SK-N-SH treated with all-trans-retinoic acid at 6 μM for 48 hours (cell line): Measurements from ENCODE around the gene ARHGAP4.

Experiments
- ARNTL ChIP-seq: fragments of 450-650 bp; formaldehyde crosslinking; IDR thresholded peaks from 2 replicates; pipeline ENCODE4 v1.5.0; 2020; ENCODE audit warnings: low read depth, mild to moderate bottlenecking, moderate library complexity, borderline replicate concordance
- GLIS3 ChIP-seq: fragments of 250-450 bp; sonication (Bioruptor Pico); IDR thresholded peaks from 2 replicates; pipeline ENCODE4 v1.5.0; 2020; ENCODE audit warnings: mild to moderate bottlenecking, moderate library complexity
- ISL1 ChIP-seq: fragments of 250-450 bp; sonication (Bioruptor Pico); IDR thresholded peaks from 2 replicates; pipeline ENCODE4 v2.1.2; 2022; ENCODE audit warnings: mild to moderate bottlenecking, moderate library complexity
- PPARA ChIP-seq: fragments of 250-450 bp; sonication (Bioruptor Pico); IDR thresholded peaks from 2 replicates; pipeline ENCODE4 v1.5.0; 2020; ENCODE audit warnings: mild to moderate bottlenecking, borderline replicate concordance
- RARB ChIP-seq: fragments of 250-450 bp; sonication (Bioruptor Pico); IDR thresholded peaks from 2 replicates; pipeline ENCODE4 v1.8.0; 2021; ENCODE audit warnings: mild to moderate bottlenecking, moderate library complexity
- TCF4 ChIP-seq: fragments of 250-450 bp; sonication (Bioruptor Pico); IDR thresholded peaks from 2 replicates; pipeline ENCODE4 v1.8.0; 2021; ENCODE audit warnings: mild to moderate bottlenecking, moderate library complexity, borderline replicate concordance
- TOX ChIP-seq: fragments of 250-450 bp; sonication (Bioruptor Pico); IDR thresholded peaks from 2 replicates; pipeline ENCODE4 v1.8.0; 2021; ENCODE audit warnings: mild to moderate bottlenecking, moderate library complexity, borderline replicate concordance
- ZFP3 ChIP-seq: fragments of 250-450 bp; sonication (Bioruptor Pico); IDR thresholded peaks from 2 replicates; pipeline ENCODE4 v1.5.0; 2020; ENCODE audit warnings: mild to moderate bottlenecking, moderate library complexity
- ZFP30 ChIP-seq: fragments of 450-650 bp; formaldehyde crosslinking; IDR thresholded peaks from 2 replicates; pipeline ENCODE4 v1.5.0; 2022; ENCODE audit warnings: mild to moderate bottlenecking, moderate library complexity
- ZNF70 ChIP-seq: fragments of 450-650 bp; formaldehyde crosslinking; IDR thresholded peaks from 2 replicates; pipeline ENCODE4 v1.5.0; 2020; ENCODE audit warnings: mild to moderate bottlenecking, moderate library complexity
- ZNF8 ChIP-seq: fragments of 450-650 bp; formaldehyde crosslinking; IDR thresholded peaks from 2 replicates; pipeline ENCODE4 v1.5.0; 2020; ENCODE audit warnings: mild to moderate bottlenecking, moderate library complexity
- TF ChIP-seq, protein P1 (sequence below): fragments of 250-450 bp; sonication (Bioruptor Pico); IDR thresholded peaks from 2 replicates; pipeline ENCODE4 v1.8.0; 2020; ENCODE audit warnings: mild to moderate bottlenecking, moderate library complexity, borderline replicate concordance
- TF ChIP-seq, protein P2 (sequence below): fragments of 250-450 bp; sonication (Bioruptor Pico); IDR thresholded peaks from 2 replicates; pipeline ENCODE4 v1.5.0; 2020; ENCODE audit warnings: mild to moderate bottlenecking, moderate library complexity

DNA sequence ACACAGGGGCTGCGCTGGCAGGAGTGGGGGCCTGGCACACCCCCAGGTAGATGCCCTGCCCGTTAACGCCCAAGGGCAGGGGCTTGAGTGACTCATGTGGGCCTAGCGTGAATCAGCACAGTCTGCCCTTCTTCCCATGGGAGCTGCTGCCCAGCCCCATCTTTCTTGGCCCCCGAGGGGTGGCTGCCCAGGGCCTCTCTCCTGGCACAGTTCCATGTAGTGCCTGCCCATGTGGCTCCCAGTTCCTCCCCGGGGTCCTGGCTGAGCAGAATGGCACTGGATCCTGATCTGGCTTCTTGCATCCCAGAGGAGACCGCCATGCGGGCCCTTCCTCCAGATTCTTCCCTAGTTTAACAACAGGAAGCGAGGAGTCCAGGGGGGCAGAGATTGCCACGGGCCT, 23.7 kb downstream of the ARHGAP4 start:
- TF ChIP-seq, protein P1, sequence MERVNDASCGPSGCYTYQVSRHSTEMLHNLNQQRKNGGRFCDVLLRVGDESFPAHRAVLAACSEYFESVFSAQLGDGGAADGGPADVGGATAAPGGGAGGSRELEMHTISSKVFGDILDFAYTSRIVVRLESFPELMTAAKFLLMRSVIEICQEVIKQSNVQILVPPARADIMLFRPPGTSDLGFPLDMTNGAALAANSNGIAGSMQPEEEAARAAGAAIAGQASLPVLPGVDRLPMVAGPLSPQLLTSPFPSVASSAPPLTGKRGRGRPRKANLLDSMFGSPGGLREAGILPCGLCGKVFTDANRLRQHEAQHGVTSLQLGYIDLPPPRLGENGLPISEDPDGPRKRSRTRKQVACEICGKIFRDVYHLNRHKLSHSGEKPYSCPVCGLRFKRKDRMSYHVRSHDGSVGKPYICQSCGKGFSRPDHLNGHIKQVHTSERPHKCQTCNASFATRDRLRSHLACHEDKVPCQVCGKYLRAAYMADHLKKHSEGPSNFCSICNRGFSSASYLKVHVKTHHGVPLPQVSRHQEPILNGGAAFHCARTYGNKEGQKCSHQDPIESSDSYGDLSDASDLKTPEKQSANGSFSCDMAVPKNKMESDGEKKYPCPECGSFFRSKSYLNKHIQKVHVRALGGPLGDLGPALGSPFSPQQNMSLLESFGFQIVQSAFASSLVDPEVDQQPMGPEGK, result no peak
- TF ChIP-seq ZNF8 (CRISPR knock-in tag) (no peak), TCF4 (no peak), ZFP30 (CRISPR knock-in tag) (no peak), PPARA (no peak), GLIS3 (no peak), ZNF70 (CRISPR knock-in tag) (no peak), ZFP3 (CRISPR knock-in tag) (no peak), TOX (CRISPR knock-in tag) (no peak), ISL1 (CRISPR knock-in tag) (no peak), ARNTL (no peak), RARB (CRISPR knock-in tag) (no peak)
- TF ChIP-seq, protein P2, sequence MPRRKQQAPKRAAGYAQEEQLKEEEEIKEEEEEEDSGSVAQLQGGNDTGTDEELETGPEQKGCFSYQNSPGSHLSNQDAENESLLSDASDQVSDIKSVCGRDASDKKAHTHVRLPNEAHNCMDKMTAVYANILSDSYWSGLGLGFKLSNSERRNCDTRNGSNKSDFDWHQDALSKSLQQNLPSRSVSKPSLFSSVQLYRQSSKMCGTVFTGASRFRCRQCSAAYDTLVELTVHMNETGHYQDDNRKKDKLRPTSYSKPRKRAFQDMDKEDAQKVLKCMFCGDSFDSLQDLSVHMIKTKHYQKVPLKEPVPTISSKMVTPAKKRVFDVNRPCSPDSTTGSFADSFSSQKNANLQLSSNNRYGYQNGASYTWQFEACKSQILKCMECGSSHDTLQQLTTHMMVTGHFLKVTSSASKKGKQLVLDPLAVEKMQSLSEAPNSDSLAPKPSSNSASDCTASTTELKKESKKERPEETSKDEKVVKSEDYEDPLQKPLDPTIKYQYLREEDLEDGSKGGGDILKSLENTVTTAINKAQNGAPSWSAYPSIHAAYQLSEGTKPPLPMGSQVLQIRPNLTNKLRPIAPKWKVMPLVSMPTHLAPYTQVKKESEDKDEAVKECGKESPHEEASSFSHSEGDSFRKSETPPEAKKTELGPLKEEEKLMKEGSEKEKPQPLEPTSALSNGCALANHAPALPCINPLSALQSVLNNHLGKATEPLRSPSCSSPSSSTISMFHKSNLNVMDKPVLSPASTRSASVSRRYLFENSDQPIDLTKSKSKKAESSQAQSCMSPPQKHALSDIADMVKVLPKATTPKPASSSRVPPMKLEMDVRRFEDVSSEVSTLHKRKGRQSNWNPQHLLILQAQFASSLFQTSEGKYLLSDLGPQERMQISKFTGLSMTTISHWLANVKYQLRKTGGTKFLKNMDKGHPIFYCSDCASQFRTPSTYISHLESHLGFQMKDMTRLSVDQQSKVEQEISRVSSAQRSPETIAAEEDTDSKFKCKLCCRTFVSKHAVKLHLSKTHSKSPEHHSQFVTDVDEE (CRISPR knock-in tag), result no peak
